ENCODE results near the gene GFRA1.

GFRA1 gene

DNA sequence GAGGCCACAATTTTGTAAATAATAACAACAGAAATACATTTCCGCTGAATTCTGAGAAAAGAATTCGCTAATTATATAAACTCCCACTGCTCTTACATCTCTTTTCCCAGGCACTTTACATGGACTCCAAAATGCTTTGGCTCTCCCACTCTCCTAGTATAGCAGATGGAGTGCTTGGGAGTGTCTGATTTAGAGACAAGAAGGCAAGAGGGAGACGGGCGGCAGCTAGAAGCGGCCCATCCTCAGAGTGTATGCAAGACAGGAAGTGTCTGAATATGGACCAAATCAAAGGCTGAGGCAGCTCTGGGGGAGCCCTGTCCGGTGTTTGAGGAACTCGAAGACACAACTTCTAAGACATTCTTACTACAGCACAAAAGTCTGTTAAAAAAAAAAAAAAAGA lies 212.1 kb downstream of the GFRA1 start:
- Histone ChIP-seq H3F3A (ENCODE audit: insufficient read depth, low read length) (no peaks in the 10 kb centered on the region), H4K20me1 (ENCODE audit: insufficient read depth, low read length) (no peaks in the 10 kb centered on the region), H3K9ac (ENCODE audit: low read length) (no peak overlapping the region), H3K9me3 (ENCODE audit: low read length) (no peaks in the 10 kb centered on the region), H3K36me3 (ENCODE audit: insufficient read depth, low read length) (no peaks in the 10 kb centered on the region), H2AFZ (ENCODE audit: low read length) (no peak overlapping the region), H3K4me1 (ENCODE audit: insufficient read depth, low read length, severe bottlenecking) (no peaks in the 10 kb centered on the region), H3K79me2 (ENCODE audit: insufficient read depth, low read length) (no peaks in the 10 kb centered on the region), H3K27me3 (ENCODE audit: insufficient read depth, low read length) (no peaks in the 10 kb centered on the region), H3K9me2 (ENCODE audit: low read depth, low read length) (no peaks in the 10 kb centered on the region), H3K27ac (ENCODE audit: low read depth, low read length, poor library complexity, severe bottlenecking) (no peak overlapping the region), H3K4me3 (ENCODE audit: low read depth, low read length, poor library complexity, severe bottlenecking) (no peak overlapping the region), H3K4me2 (ENCODE audit: low read length) (no peak overlapping the region)
- TF ChIP-seq, protein P1, sequence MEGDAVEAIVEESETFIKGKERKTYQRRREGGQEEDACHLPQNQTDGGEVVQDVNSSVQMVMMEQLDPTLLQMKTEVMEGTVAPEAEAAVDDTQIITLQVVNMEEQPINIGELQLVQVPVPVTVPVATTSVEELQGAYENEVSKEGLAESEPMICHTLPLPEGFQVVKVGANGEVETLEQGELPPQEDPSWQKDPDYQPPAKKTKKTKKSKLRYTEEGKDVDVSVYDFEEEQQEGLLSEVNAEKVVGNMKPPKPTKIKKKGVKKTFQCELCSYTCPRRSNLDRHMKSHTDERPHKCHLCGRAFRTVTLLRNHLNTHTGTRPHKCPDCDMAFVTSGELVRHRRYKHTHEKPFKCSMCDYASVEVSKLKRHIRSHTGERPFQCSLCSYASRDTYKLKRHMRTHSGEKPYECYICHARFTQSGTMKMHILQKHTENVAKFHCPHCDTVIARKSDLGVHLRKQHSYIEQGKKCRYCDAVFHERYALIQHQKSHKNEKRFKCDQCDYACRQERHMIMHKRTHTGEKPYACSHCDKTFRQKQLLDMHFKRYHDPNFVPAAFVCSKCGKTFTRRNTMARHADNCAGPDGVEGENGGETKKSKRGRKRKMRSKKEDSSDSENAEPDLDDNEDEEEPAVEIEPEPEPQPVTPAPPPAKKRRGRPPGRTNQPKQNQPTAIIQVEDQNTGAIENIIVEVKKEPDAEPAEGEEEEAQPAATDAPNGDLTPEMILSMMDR (IDR thresholded peaks at IDR 0.05; ENCODE audit: low read length) = no peak
- no peak for TF ChIP-seq EZH2 (IDR thresholded peaks at IDR 0.05; ENCODE audit: borderline replicate concordance, low read length)

DNA sequence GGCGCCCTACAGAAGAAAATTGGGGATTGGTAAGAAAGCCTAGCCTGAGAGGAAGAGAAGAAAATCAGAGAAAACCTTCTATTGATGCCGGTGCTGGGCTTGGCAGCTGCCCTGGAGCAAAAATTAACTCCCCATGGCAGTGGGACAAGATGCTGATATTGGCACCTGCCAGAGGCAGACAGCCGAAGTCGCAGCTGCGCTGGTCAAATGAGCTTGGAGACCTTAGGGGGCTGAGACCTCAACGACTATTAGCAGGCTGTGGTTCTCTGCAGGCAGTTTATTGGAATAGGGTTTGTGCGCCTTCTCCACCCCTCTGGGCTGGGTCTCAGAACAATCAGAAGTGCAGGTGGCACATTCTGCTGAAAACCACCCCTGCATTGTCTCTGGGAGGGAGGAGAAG lies 213.7 kb downstream of the GFRA1 start:
- no peak overlapping the region for H3K27ac ChIP-seq (ENCODE audit: low read depth, low read length, poor library complexity, severe bottlenecking)
- H3K9me3 ChIP-seq (ENCODE audit: low read length) = no peaks in the 10 kb centered on the region
- H3K4me1 ChIP-seq (ENCODE audit: insufficient read depth, low read length, severe bottlenecking) = no peaks in the 10 kb centered on the region
- H3F3A ChIP-seq (ENCODE audit: insufficient read depth, low read length) = no peaks in the 10 kb centered on the region
- TF ChIP-seq, protein P1 (IDR thresholded peaks at IDR 0.05; ENCODE audit: low read length) = no peak
- no peak for TF ChIP-seq EZH2 (IDR thresholded peaks at IDR 0.05; ENCODE audit: borderline replicate concordance, low read length)
- no peaks in the 10 kb centered on the region for H3K27me3 ChIP-seq (ENCODE audit: insufficient read depth, low read length)
- H3K79me2 ChIP-seq (ENCODE audit: insufficient read depth, low read length) = no peaks in the 10 kb centered on the region
- H3K36me3 ChIP-seq (ENCODE audit: insufficient read depth, low read length) = no peaks in the 10 kb centered on the region
- H3K9me2 ChIP-seq (ENCODE audit: low read depth, low read length) = no peaks in the 10 kb centered on the region
- no peak overlapping the region for H3K9ac ChIP-seq (ENCODE audit: low read length)
- H3K4me2 ChIP-seq (ENCODE audit: low read length) = no peak overlapping the region
- no peak overlapping the region for H3K4me3 ChIP-seq (ENCODE audit: low read depth, low read length, poor library complexity, severe bottlenecking)
- no peaks in the 10 kb centered on the region for H4K20me1 ChIP-seq (ENCODE audit: insufficient read depth, low read length)
- no peak overlapping the region for H2AFZ ChIP-seq (ENCODE audit: low read length)

DNA sequence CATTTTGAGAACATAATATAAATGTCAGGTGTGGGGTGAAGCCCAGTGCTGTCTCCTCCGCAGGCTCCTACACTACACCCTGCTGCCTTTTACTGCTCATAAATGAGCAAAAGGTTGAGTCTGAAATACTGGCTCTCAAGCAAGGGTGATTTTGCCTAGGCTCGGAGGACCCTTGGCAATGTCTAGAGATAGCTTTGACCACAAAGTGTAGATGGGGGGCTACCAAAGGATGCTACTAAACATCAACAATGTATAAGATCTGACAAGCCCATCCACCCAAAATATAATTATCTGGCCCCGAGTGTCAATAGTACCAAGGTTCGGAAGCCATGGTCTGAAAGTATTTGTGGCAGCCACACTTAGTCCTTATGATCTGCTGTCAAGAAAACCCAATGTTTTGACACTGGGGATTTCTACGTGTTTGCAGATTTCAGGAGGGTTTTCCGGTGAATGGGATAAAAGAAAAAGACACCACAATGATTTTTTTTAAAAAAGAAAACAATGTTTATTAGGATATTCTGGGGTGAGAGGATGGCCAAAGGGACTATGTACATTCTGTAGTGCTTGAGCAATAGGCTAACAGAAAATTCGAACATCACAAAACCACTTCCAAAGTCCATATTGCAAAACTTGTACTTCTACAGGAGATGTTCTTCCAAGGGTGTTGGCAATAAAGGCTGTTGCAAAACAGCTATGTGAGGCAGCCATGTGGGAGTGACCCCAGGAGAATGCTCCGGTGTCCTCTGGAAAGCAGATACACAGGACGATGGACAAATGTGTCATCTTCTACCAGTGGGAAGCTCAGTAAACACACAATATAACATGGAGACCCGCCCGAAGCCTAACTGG lies 216.3 kb downstream of the GFRA1 start:
- H4K20me1 ChIP-seq (ENCODE audit: insufficient read depth, low read length) = no peaks in the 10 kb centered on the region
- H3F3A ChIP-seq (ENCODE audit: insufficient read depth, low read length) = no peaks in the 10 kb centered on the region
- TF ChIP-seq EZH2 (IDR thresholded peaks at IDR 0.05; ENCODE audit: borderline replicate concordance, low read length) = no peak
- TF ChIP-seq, protein P1 (IDR thresholded peaks at IDR 0.05; ENCODE audit: low read length) = no peak
- H2AFZ ChIP-seq (ENCODE audit: low read length) = no peak overlapping the region
- no peak overlapping the region for H3K27ac ChIP-seq (ENCODE audit: low read depth, low read length, poor library complexity, severe bottlenecking)
- H3K4me1 ChIP-seq (ENCODE audit: insufficient read depth, low read length, severe bottlenecking) = no peaks in the 10 kb centered on the region
- H3K27me3 ChIP-seq (ENCODE audit: insufficient read depth, low read length) = no peaks in the 10 kb centered on the region
- no peak overlapping the region for H3K4me2 ChIP-seq (ENCODE audit: low read length)
- no peak overlapping the region for H3K9ac ChIP-seq (ENCODE audit: low read length)
- no peaks in the 10 kb centered on the region for H3K9me3 ChIP-seq (ENCODE audit: low read length)
- H3K79me2 ChIP-seq (ENCODE audit: insufficient read depth, low read length) = no peaks in the 10 kb centered on the region
- H3K9me2 ChIP-seq (ENCODE audit: low read depth, low read length) = no peaks in the 10 kb centered on the region
- H3K4me3 ChIP-seq (ENCODE audit: low read depth, low read length, poor library complexity, severe bottlenecking) = no peak overlapping the region
- no peaks in the 10 kb centered on the region for H3K36me3 ChIP-seq (ENCODE audit: insufficient read depth, low read length)

Data from OCI-LY1 (cell line).